ENCODE measurements around the gene ZNF598.

DNA sequence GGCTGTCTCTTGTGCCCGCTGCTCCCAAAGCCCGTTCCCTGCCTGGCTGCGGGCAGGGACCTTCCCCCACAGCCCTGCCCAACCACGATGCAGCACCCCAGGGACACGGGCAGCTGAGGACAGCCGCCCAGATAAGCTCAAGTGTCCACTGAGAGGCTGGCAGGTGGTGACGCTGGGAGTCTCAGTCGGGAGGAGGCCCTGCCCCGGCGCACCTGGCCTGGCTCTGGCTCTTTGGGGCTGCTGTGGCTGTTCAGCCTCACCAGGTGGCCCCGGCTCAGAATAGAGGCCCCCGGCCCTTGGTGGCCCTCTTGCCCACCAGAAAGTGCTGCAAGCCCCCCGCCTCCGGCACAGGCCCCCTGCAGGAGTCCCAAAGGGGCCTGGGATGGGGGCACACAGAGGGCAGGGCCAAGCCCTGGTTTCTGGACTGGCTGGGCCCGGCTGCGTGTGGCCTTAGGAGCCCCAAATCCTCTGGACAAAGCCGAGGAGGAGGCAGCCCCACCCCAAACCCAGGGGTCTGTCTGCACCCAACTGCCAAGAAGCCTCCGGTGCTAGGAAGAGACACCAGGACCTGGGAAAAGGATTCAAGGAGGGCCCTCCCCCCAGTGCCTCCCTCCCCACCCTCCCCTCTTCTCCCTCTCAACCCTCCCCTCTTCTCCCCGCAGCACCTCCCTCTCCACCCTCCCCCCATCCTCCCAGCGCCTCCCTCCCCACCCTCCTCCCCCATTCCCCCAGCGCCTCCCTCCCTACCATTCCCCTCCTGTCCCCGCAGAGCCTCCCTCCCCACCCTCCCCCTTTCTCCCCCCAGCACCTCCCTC, 32.8 kb upstream of the ZNF598 start:
- TF ChIP-seq, protein P1, sequence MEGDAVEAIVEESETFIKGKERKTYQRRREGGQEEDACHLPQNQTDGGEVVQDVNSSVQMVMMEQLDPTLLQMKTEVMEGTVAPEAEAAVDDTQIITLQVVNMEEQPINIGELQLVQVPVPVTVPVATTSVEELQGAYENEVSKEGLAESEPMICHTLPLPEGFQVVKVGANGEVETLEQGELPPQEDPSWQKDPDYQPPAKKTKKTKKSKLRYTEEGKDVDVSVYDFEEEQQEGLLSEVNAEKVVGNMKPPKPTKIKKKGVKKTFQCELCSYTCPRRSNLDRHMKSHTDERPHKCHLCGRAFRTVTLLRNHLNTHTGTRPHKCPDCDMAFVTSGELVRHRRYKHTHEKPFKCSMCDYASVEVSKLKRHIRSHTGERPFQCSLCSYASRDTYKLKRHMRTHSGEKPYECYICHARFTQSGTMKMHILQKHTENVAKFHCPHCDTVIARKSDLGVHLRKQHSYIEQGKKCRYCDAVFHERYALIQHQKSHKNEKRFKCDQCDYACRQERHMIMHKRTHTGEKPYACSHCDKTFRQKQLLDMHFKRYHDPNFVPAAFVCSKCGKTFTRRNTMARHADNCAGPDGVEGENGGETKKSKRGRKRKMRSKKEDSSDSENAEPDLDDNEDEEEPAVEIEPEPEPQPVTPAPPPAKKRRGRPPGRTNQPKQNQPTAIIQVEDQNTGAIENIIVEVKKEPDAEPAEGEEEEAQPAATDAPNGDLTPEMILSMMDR (IDR thresholded peaks at IDR 0.05; ENCODE audit: insufficient read depth, low read length, poor library complexity, severe bottlenecking): no peak
- TF ChIP-seq EZH2phosphoT487 (conservative IDR thresholded peaks at IDR 0.05; ENCODE audit: low read length): no peak

All from SU-DHL-6 (cell line).